ENCODE measurements around the gene PSG1.
"Not testable (repeated sequence)": the region's sequence is repeated elsewhere in the genome, so short reads cannot be mapped to it uniquely, and the experiment has no call there.

- TF ChIP-seq, protein P1, sequence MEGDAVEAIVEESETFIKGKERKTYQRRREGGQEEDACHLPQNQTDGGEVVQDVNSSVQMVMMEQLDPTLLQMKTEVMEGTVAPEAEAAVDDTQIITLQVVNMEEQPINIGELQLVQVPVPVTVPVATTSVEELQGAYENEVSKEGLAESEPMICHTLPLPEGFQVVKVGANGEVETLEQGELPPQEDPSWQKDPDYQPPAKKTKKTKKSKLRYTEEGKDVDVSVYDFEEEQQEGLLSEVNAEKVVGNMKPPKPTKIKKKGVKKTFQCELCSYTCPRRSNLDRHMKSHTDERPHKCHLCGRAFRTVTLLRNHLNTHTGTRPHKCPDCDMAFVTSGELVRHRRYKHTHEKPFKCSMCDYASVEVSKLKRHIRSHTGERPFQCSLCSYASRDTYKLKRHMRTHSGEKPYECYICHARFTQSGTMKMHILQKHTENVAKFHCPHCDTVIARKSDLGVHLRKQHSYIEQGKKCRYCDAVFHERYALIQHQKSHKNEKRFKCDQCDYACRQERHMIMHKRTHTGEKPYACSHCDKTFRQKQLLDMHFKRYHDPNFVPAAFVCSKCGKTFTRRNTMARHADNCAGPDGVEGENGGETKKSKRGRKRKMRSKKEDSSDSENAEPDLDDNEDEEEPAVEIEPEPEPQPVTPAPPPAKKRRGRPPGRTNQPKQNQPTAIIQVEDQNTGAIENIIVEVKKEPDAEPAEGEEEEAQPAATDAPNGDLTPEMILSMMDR (IDR thresholded peaks at IDR 0.05) = not testable (repeated sequence)
- not testable (repeated sequence) for TF ChIP-seq POLR2A, POLR2AphosphoS5 (IDR thresholded peaks at IDR 0.05)
Observed at GRCh38 chr19:42917634-42918033, 38.1 kb upstream of the PSG1 start, which contains the start of gene PSG6.
